Measurements from ENCODE around the gene USP17L27. TPM values are rescaled to one million over a fixed set of nuclear protein-coding genes. Genes with fewer than 3 reads are reported as not detected.
"Not testable (repeated sequence)": the region's sequence is repeated elsewhere in the genome, so short reads cannot be mapped to it uniquely, and the experiment has no call there.

Gene USP17L27
- total and polyA plus RNA-seq, 2 donors from 2014 or later = not detected

GRCh38 chr4:9384126-9384525 lies 40.2 kb downstream of the USP17L27 start:
- TF ChIP-seq, protein P1, sequence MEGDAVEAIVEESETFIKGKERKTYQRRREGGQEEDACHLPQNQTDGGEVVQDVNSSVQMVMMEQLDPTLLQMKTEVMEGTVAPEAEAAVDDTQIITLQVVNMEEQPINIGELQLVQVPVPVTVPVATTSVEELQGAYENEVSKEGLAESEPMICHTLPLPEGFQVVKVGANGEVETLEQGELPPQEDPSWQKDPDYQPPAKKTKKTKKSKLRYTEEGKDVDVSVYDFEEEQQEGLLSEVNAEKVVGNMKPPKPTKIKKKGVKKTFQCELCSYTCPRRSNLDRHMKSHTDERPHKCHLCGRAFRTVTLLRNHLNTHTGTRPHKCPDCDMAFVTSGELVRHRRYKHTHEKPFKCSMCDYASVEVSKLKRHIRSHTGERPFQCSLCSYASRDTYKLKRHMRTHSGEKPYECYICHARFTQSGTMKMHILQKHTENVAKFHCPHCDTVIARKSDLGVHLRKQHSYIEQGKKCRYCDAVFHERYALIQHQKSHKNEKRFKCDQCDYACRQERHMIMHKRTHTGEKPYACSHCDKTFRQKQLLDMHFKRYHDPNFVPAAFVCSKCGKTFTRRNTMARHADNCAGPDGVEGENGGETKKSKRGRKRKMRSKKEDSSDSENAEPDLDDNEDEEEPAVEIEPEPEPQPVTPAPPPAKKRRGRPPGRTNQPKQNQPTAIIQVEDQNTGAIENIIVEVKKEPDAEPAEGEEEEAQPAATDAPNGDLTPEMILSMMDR (IDR thresholded peaks at IDR 0.05; ENCODE audit: borderline replicate concordance, extremely low read depth, insufficient read depth) = no peak
- Histone ChIP-seq H3K4me1 (ENCODE audit: control insufficient read depth in 2 of 3, insufficient read depth in 2 of 3, low read depth in 1 of 3, low read length in 3 of 3) (no peaks in the 10 kb centered on the region), H3K9me3 (ENCODE audit: control insufficient read depth in 2 of 3, insufficient read depth in 1 of 3, low read length in 3 of 3) (no peaks in the 10 kb centered on the region), H3K4me3 (ENCODE audit: low read length in 3 of 3) (no peak overlapping the region), H3K27me3 (ENCODE audit: control insufficient read depth, insufficient read depth, low read length) (no peaks in the 10 kb centered on the region), H3K9ac (ENCODE audit: low read length in 3 of 3) (no peak overlapping the region), H3K27ac (ENCODE audit: low read depth in 2 of 2, low read length in 2 of 2) (no peak overlapping the region), H3K36me3 (ENCODE audit: control insufficient read depth in 2 of 3, insufficient read depth in 3 of 3, low read length in 3 of 3) (no peaks in the 10 kb centered on the region)
- DNase-seq (no peak), FAIRE-seq (no peak)
- intact Hi-C loops (cut with DNase I) = no loop called here

- H3K4me1 ChIP-seq (ENCODE audit: control insufficient read depth in 2 of 3, insufficient read depth in 2 of 3, low read depth in 1 of 3, low read length in 3 of 3); H3K27ac ChIP-seq (ENCODE audit: low read depth in 2 of 2, low read length in 2 of 2); DNase-seq; H3K9ac ChIP-seq (ENCODE audit: low read length in 3 of 3); H3K27me3 ChIP-seq (ENCODE audit: control insufficient read depth, insufficient read depth, low read length); H3K9me3 ChIP-seq (ENCODE audit: control insufficient read depth in 2 of 3, insufficient read depth in 1 of 3, low read length in 3 of 3); H3K36me3 ChIP-seq (ENCODE audit: control insufficient read depth in 2 of 3, insufficient read depth in 3 of 3, low read length in 3 of 3); intact Hi-C loops (cut with DNase I); FAIRE-seq; H3K4me3 ChIP-seq (ENCODE audit: low read length in 3 of 3): not testable (repeated sequence)
Measured at GRCh38 chr4:9389001-9389400, 45.1 kb downstream of the USP17L27 start.

Other genes with a start within 250 kb of the USP17L27 start
- gene FAM90A26, start 173.7 kb upstream of the USP17L27 start, total RNA-seq = not detected
- not detected for gene FAM90A26, start 173.7 kb upstream of the USP17L27 start, polyA plus RNA-seq (ENCODE audit: insufficient read depth, low read depth, low replicate concordance)
- gene USP17L10, start 133.5 kb upstream of the USP17L27 start, total RNA-seq = not detected
- gene USP17L10, start 133.5 kb upstream of the USP17L27 start, polyA plus RNA-seq (ENCODE audit: insufficient read depth, low read depth, low replicate concordance) = not detected
- not detected for gene USP17L11, start 128.7 kb upstream of the USP17L27 start, total RNA-seq
- not detected for gene USP17L11, start 128.7 kb upstream of the USP17L27 start, polyA plus RNA-seq (ENCODE audit: insufficient read depth, low read depth, low replicate concordance)
- gene USP17L12, start 124.0 kb upstream of the USP17L27 start, total RNA-seq = not detected
- not detected for gene USP17L12, start 124.0 kb upstream of the USP17L27 start, polyA plus RNA-seq (ENCODE audit: insufficient read depth, low read depth, low replicate concordance)
- not detected for gene USP17L13, start 119.3 kb upstream of the USP17L27 start, total RNA-seq
- gene USP17L13, start 119.3 kb upstream of the USP17L27 start, polyA plus RNA-seq (ENCODE audit: insufficient read depth, low read depth, low replicate concordance) = not detected
- gene USP17L15, start 109.8 kb upstream of the USP17L27 start, total RNA-seq = not detected
- not detected for gene USP17L15, start 109.8 kb upstream of the USP17L27 start, polyA plus RNA-seq (ENCODE audit: insufficient read depth, low read depth, low replicate concordance)
- gene USP17L17, start 100.3 kb upstream of the USP17L27 start, total RNA-seq = 0.41 TPM
- gene USP17L17, start 100.3 kb upstream of the USP17L27 start, polyA plus RNA-seq (ENCODE audit: insufficient read depth, low read depth, low replicate concordance) = not detected
- gene USP17L18, start 95.5 kb upstream of the USP17L27 start, total RNA-seq = not detected
- gene USP17L18, start 95.5 kb upstream of the USP17L27 start, polyA plus RNA-seq (ENCODE audit: insufficient read depth, low read depth, low replicate concordance) = not detected
- gene USP17L19, start 90.8 kb upstream of the USP17L27 start, total RNA-seq = not detected
- gene USP17L19, start 90.8 kb upstream of the USP17L27 start, polyA plus RNA-seq (ENCODE audit: insufficient read depth, low read depth, low replicate concordance) = not detected
- gene USP17L20, start 86.0 kb upstream of the USP17L27 start, total RNA-seq = not detected
- not detected for gene USP17L20, start 86.0 kb upstream of the USP17L27 start, polyA plus RNA-seq (ENCODE audit: insufficient read depth, low read depth, low replicate concordance)
- gene USP17L21, start 81.3 kb upstream of the USP17L27 start, total RNA-seq = not detected
- gene USP17L21, start 81.3 kb upstream of the USP17L27 start, polyA plus RNA-seq (ENCODE audit: insufficient read depth, low read depth, low replicate concordance) = not detected
- not detected for gene USP17L22, start 76.5 kb upstream of the USP17L27 start, total RNA-seq
- gene USP17L22, start 76.5 kb upstream of the USP17L27 start, polyA plus RNA-seq (ENCODE audit: insufficient read depth, low read depth, low replicate concordance) = not detected
- gene USP17L24, start 19.0 kb upstream of the USP17L27 start, total RNA-seq = not detected
- not detected for gene USP17L24, start 19.0 kb upstream of the USP17L27 start, polyA plus RNA-seq (ENCODE audit: insufficient read depth, low read depth, low replicate concordance)
- gene USP17L25, start 14.2 kb upstream of the USP17L27 start, total RNA-seq = not detected
- not detected for gene USP17L25, start 14.2 kb upstream of the USP17L27 start, polyA plus RNA-seq (ENCODE audit: insufficient read depth, low read depth, low replicate concordance)
- not detected for gene USP17L26, start 9.5 kb upstream of the USP17L27 start, total RNA-seq
- not detected for gene USP17L26, start 9.5 kb upstream of the USP17L27 start, polyA plus RNA-seq (ENCODE audit: insufficient read depth, low read depth, low replicate concordance)
- gene USP17L5, start 4.7 kb upstream of the USP17L27 start, total RNA-seq = not detected
- gene USP17L5, start 4.7 kb upstream of the USP17L27 start, polyA plus RNA-seq (ENCODE audit: insufficient read depth, low read depth, low replicate concordance) = not detected
- gene USP17L28, start 4.7 kb downstream of the USP17L27 start, total RNA-seq = not detected
- gene USP17L28, start 4.7 kb downstream of the USP17L27 start, polyA plus RNA-seq (ENCODE audit: insufficient read depth, low read depth, low replicate concordance) = not detected
- gene USP17L29, start 9.5 kb downstream of the USP17L27 start, total RNA-seq = not detected
- gene USP17L29, start 9.5 kb downstream of the USP17L27 start, polyA plus RNA-seq (ENCODE audit: insufficient read depth, low read depth, low replicate concordance) = not detected
- gene USP17L30, start 19.0 kb downstream of the USP17L27 start, total RNA-seq = not detected
- not detected for gene USP17L30, start 19.0 kb downstream of the USP17L27 start, polyA plus RNA-seq (ENCODE audit: insufficient read depth, low read depth, low replicate concordance)
- not detected for gene DEFB131A, start 100.3 kb downstream of the USP17L27 start, total RNA-seq
- gene DEFB131A, start 100.3 kb downstream of the USP17L27 start, polyA plus RNA-seq (ENCODE audit: insufficient read depth, low read depth, low replicate concordance) = not detected